ENCODE data around the gene FARS2.

DNA sequence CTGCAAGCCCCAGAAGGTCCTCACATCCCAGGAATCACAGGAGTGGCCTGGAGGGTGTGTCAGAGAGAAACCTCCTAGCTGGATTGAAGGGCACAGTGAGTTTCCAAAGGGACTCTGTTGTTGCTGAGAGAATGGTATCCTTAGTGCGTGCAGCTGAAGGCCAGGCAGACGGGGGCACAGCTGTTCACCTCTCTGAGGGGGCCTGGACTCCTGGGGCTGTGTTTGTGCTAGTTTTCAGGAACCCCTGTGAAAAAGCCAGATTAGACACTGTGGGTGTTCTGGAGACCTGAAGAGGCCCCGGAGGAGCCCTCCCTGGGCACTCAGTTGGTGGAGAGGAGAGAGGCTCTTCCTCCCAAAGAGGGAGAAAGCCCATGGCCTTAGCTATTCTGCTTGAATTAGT, 223.4 kb downstream of the FARS2 start:
- TF ChIP-seq CTCF (conservative IDR thresholded peaks at IDR 0.05) = no peak
- TF ChIP-seq ZFX (IDR thresholded peaks at IDR 0.05) = no peak
